Upper lobe of left lung (tissue), 4 donors: Measurements from ENCODE around the gene RNASE13.

Source experiments
- CTCF ChIP-seq, 6 experiments: fragments of 450-650 bp in 4 of 6; fragments of 200-600 bp in 2 of 6; sonication (generic) in 2 of 6; IDR thresholded peaks; one replicate each; pipeline ENCODE4 v1.5.1; 2016 to 2019; ENCODE audit warnings: antibody characterized with exemption in 6 of 6
- POLR2A ChIP-seq, 4 donors: fragments of 450-650 bp; IDR thresholded peaks; one replicate each; pipeline ENCODE4 v1.5.1; 2016 to 2017; ENCODE audit warnings: antibody characterized with exemption in 4 of 4, mild to moderate bottlenecking in 2 of 4
- POLR2AphosphoS5 ChIP-seq, 2 donors: sonication (generic); formaldehyde crosslinking; IDR thresholded peaks; one replicate each; pipeline ENCODE4 v1.5.1; 2017; ENCODE audit warnings: antibody characterized with exemption in 2 of 2

GRCh38 chr14:21073921-21074320 lies 39.3 kb upstream of the RNASE13 start:
- TF ChIP-seq POLR2AphosphoS5 (IDR thresholded peaks at IDR 0.05) (no peak), CTCF (IDR thresholded peaks at IDR 0.05) (no peak), POLR2A (IDR thresholded peaks at IDR 0.05) (no peak)
